LNCaP clone FGC (cell line): ENCODE data around the gene SIPA1L3.

ENCODE experiments used
- DNase-seq: peaks from one replicate; pipeline ENCODE4 v3.0.0-alpha.2; 2011; ENCODE audit warnings: low read depth
- H3K4me3 ChIP-seq: 2 replicates; pipeline ENCODE4 v1.5.1; 2011; ENCODE audit warnings: mild to moderate bottlenecking, low read depth, low read length, control low read depth
- TF ChIP-seq, protein P1 (sequence below): IDR thresholded peaks from 2 replicates; pipeline ENCODE4 v1.5.1; 2012; ENCODE audit warnings: mild to moderate bottlenecking; ENCODE audit not compliant: control insufficient read depth, insufficient read depth; ENCODE audit errors: extremely low read depth

The SIPA1L3 gene

DNA sequence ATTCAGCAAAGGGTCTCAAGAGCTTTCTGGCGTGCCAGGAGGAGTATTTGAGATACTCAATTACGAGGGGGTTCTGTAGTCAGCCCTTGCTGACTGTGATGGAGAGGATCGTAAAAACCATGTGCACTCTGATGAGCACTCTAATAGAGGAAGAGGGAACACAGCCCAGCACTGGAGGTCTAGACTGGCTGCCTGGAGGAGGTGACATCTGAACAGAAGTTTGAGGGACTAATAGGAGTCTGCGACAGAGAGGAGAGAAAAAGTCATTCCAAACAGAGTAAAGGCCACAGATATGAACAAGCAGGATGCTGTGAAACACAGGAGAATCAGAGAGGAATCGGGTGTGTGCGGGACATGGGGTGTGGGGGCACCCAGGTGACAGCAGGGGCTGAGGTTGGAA, 237.7 kb downstream of the SIPA1L3 start:
- H3K4me3 ChIP-seq, result no peak overlapping the region
- TF ChIP-seq, protein P1, sequence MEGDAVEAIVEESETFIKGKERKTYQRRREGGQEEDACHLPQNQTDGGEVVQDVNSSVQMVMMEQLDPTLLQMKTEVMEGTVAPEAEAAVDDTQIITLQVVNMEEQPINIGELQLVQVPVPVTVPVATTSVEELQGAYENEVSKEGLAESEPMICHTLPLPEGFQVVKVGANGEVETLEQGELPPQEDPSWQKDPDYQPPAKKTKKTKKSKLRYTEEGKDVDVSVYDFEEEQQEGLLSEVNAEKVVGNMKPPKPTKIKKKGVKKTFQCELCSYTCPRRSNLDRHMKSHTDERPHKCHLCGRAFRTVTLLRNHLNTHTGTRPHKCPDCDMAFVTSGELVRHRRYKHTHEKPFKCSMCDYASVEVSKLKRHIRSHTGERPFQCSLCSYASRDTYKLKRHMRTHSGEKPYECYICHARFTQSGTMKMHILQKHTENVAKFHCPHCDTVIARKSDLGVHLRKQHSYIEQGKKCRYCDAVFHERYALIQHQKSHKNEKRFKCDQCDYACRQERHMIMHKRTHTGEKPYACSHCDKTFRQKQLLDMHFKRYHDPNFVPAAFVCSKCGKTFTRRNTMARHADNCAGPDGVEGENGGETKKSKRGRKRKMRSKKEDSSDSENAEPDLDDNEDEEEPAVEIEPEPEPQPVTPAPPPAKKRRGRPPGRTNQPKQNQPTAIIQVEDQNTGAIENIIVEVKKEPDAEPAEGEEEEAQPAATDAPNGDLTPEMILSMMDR, result no peak
- DNase-seq, result no peak

DNA sequence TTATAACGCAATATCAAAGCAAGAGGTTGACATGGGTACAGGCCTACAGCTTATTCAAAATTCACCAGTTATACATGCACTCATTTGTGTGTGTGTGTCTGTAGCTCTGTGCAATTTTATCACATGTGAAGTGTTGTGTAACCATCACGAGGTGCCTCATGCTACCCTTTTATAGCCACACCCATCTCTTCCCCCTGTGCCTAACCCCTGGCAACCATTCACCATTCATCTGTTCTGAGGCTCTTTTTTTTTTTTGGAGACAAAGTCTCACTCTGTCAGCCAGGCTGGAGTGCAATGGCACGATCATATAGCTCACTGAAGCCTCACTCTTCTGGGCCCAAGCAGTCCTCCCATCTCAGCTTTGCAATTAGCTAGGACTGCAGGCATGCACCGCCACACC, 238.6 kb downstream of the SIPA1L3 start:
- H3K4me3 ChIP-seq, result no peak overlapping the region
- TF ChIP-seq, protein P1, result no peak
- DNase-seq, result no peak

- DNase-seq, result peak; percentile 76
- TF ChIP-seq, protein P1, result no peak
- no peak overlapping the region for H3K4me3 ChIP-seq
Observed at GRCh38 chr19:38148337-38148736, 241.3 kb downstream of the SIPA1L3 start.

DNA sequence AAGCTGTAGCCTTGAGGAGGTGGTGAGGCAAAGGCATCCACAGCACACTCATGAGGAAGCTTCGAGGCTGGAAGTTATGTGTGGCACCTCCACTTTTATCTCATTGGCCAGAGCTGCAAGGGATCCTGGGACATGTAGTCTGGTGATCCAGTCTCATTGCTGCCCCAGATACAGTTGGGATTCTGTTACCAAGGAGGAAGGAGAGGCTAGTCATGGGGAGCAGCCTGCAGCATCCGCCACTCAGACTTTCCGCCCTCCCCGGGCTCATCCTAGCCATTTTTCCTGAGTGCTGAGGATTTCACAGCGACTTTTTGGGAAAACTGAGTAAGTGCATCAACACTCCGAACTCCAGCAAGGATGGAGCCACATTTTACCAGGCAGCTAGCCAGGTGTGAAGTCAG, 242.7 kb downstream of the SIPA1L3 start:
- no peak overlapping the region for H3K4me3 ChIP-seq
- TF ChIP-seq, protein P1, result no peak
- no peak for DNase-seq

GRCh38 chr19:38151242-38151641, 244.2 kb downstream of the SIPA1L3 start:
- DNase-seq, result no peak
- no peak overlapping the region for H3K4me3 ChIP-seq
- TF ChIP-seq, protein P1, result no peak

DNA sequence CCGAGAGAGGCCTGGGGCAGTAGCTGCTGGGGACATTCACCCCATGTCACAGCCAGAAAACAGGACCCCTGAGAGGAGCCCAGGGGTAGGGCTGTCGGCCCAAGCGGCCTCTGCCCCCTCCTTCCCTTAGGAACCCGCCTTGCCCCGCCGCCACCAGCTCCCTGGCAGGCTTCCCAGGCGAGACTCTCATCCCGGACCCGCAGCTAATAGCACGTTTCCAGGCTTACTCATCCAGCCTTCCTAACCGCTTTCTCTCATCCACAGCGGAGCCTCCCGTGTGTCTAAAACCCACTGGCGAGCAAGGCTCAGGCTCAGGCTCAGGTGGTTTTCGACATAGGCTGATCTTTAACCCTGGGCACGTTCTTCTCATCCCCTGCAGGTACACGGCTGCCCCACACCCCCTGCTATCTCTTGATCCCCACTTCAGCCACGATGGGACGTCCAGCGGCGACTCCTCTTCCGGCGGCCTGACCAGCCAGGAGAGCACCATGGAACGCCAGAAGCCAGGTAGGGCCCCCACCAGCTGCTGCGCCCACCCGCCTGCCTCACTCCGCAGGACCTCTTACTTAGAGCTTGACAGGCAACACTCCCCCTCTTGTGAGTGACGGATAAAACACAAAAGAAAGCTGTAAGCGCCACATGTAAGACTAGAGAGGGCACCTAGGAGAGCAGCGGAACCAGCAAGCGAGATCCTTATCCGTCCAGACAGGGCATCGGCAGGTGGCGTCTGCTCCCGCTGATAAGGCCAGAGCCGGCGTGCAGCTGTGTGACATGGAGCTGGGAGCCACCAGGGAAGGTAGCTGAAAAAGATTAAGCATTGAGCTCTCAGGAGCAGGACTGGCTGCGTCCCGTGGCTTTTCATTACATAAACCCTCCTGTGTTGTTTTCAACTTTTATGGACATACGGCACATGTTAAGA, 245.7 kb downstream of the SIPA1L3 start:
- no peak for DNase-seq
- H3K4me3 ChIP-seq, result no peak overlapping the region
- TF ChIP-seq, protein P1, result no peak
